VCaP (cell line): Measurements from ENCODE around the gene DPEP1.
"Not testable (repeated sequence)": the region's sequence is repeated elsewhere in the genome, so short reads cannot be mapped to it uniquely, and the experiment has no call there.

Experiments used
- H3K27ac ChIP-seq: fragments of 450-650 bp; 2 replicates; pipeline ENCODE4 v1.5.1; 2017
- CTCF ChIP-seq: fragments of 450-650 bp; conservative IDR thresholded peaks from 2 replicates; pipeline ENCODE4 v1.5.1; 2017; ENCODE audit warnings: mild to moderate bottlenecking, moderate library complexity

The DPEP1 gene

GRCh38 chr16:89570342-89570923 lies 43.0 kb upstream of the DPEP1 start:
- H3K27ac ChIP-seq, result no peak overlapping the region
- no peak for TF ChIP-seq CTCF

GRCh38 chr16:89570983-89571598 lies 42.4 kb upstream of the DPEP1 start:
- H3K27ac ChIP-seq, result not testable (repeated sequence)

- peak overlapping the region; percentile 42 for H3K27ac ChIP-seq
- no peak for TF ChIP-seq CTCF
These were observed 41.8 kb upstream of the DPEP1 start for GRCh38 chr16:89571636-89572035.

GRCh38 chr16:89572073-89572484 lies 41.4 kb upstream of the DPEP1 start:
- no peak for TF ChIP-seq CTCF
- H3K27ac ChIP-seq, result peak overlapping the region; percentile 42

DNA sequence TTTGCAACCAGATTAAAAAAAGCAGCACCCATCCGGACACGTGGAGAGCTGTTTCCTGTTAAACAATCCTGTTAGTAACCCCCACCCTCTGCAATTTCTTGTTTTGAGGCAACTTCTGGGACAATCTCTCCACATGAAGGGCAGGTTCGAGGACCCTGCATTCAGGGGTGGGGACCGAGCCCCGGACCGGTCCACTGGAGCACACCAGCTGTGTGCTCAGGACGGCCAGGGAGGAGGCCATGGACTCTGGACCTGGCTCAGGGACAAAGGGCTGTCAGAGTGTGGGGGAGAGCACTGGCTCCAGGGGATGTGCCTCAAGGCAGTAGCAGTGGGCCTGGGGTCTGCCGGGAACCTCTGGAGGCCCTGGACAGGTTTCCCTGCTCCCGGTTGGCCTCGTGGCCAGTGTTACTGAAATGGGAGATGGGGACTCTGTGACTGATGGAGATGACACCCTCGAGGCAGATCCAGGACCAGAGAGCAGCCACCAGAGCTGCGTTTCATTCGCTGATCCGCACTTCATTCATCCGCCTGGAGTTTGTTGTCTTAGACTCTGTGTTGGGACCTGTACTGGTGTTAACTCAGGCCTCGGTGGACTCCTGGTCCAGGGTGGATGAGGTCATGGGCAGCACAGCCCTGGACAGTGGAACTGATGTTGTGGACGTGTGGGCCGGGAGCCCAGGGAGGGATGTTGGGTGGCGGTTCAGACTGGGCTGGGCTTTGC lies 40.8 kb upstream of the DPEP1 start:
- TF ChIP-seq CTCF, result no peak
- H3K27ac ChIP-seq, result peak overlapping the region; percentile 42

DNA sequence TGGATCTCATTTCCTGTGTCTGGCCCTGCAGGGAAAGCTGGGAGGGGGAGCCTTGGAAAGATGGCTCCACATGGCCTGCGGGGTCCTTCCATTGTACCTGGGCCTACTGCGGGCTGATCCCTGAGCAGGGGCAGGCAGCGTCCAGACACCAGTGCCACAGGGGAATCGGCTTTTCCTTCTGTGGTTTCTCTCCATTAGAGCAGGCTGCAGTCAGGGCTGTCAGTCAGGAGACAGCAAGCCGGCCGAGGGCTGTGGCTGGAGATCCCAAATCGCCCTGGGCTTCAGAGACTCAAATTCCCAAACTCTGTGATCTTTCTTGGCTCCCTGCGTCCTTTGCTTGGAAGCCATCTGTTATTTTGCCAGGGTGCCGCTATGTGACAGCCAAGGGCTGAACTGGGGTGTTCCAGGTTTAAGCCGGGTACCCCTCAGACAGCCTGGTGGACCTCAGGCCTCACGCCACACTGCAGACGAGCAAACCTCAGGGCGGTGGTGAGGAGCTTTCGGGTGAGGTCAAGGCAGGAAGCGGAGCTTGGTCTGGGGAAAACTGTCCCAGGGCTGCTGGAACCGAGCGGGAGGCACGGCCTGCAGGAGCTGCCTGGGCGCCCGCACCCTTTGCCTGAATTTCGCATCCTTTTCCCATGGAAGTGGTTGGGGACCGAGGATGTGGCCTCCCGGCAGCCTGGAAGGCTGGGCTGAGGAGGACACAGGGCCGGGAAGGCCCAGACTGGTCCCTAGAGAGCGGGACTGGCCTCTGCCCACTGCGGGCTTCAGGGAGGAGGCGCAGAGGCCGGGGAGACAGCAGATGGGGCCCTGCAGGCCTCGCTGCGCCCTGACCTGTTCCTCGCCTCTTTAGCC lies 39.4 kb upstream of the DPEP1 start:
- no peak overlapping the region for H3K27ac ChIP-seq
- TF ChIP-seq CTCF, result no peak

DNA sequence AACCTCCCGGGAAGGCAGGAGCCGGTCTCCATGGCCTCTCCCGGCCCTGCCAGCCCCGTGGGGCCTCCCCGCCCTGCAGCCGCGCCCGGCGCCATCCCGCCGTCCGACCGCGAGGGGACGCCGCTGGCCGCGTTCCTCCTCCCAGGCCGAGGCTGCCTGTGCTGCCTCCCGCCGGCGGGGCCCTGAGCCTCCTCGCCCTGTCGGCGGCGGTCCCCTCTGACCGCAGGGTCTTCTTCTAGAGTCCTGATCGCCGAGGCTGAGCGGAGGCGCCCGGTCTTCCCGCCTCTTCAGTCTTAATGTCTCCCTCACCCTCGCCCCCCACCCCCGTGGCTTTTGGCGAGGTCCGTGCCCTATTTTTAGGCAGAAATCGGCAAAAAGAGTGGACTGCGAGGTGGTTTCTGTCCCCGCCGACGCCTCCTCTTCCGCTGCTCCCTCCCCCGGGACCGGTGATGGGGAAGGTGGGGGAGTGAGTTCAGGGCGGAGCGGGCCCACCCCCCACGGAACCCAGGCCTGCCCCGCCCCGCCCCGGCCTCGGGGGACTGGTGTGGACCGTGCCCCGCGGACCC lies 38.7 kb upstream of the DPEP1 start:
- H3K27ac ChIP-seq, result no peak overlapping the region
- no peak for TF ChIP-seq CTCF
